ENCODE measurements around the gene ECSIT.

The ECSIT gene

GRCh38 chr19:11505504-11506100, 23.3 kb downstream of the ECSIT start, which contains the start of gene ZNF653:
Gene ZNF653, minus strand, starts transcription at chr19:11505839. Its CDS starts 53 bp downstream, at chr19:11505786.
- peaks cover 41% of the 10 kb centered on the region for H3K36me3 Mint-ChIP-seq (ENCODE audit: insufficient read depth)
- ATAC-seq (replicated peaks) = peak; percentile 69
- peak within 1 kb of the TSS; percentile 90 to 93 for H3K4me3 Mint-ChIP-seq

DNA sequence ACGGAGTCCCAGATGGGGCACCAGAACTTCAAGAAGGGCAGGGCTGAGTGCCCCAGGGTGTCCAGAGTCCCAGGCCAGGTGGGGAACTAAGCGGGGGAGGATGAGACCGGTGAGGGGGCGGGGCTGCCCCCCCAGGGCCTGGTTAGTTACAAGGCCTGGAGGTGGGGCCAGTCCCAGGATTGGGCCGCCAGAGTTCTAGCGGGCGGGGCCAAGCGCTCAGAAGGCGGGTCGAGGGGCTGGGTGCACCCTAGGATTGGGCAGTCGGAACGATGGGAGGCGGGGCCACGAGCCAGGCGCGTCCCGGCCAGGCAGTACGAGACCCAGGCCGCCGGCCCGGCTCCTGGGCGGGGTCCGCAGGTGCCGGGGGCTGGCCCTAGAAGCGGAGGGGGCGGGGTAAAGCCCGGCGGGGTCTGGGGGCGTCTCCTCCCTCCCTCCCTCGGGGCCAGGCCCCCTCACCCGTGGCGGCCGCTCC, 23.9 kb downstream of the ECSIT start:
- peak; percentile 95 to 98 (median 97) for DNase-seq
- peak; percentile 92 for ATAC-seq (replicated peaks)
- Mint-ChIP-seq H3K36me3 (ENCODE audit: insufficient read depth) (peaks cover 42% of the 10 kb centered on the region), H3K27me3 (no peaks in the 10 kb centered on the region), H3K4me1 (ENCODE audit: low read depth in 2 of 2) (peaks cover 21 to 24% of the 10 kb centered on the region in 2 donors), H3K27ac (peak overlapping the region; percentile 91 to 98), H3K4me3 (peak overlapping the region; percentile 90 to 93), H3K9me3 (no peaks in the 10 kb centered on the region)

More at GRCh38 chr19:11505504-11506100, 23.3 kb downstream of the ECSIT start, which contains the start of gene ZNF653:
- peak; percentile 94 to 97 (median 96) for DNase-seq
- H3K27me3 Mint-ChIP-seq = no peaks in the 10 kb centered on the region
- peaks cover 19 to 24% of the 10 kb centered on the region in 2 donors for H3K4me1 Mint-ChIP-seq (ENCODE audit: low read depth in 2 of 2)
- peak within 1 kb of the TSS; percentile 91 to 98 for H3K27ac Mint-ChIP-seq
- H3K9me3 Mint-ChIP-seq = no peaks in the 10 kb centered on the region

- no peaks in the 10 kb centered on the region for H3K9me3 Mint-ChIP-seq
- H3K27ac Mint-ChIP-seq = peak overlapping the region; percentile 91 to 98
- H3K36me3 Mint-ChIP-seq (ENCODE audit: insufficient read depth) = peaks cover 45% of the 10 kb centered on the region
- no peaks in the 10 kb centered on the region for H3K27me3 Mint-ChIP-seq
- H3K4me1 Mint-ChIP-seq (ENCODE audit: low read depth in 2 of 2) = peaks cover 24 to 26% of the 10 kb centered on the region in 2 donors
- ATAC-seq (replicated peaks) = no peak
- DNase-seq = no peak
- H3K4me3 Mint-ChIP-seq = peak overlapping the region; percentile 90 to 93
Observed at GRCh38 chr19:11504502-11505031, 24.4 kb downstream of the ECSIT start.

DNA sequence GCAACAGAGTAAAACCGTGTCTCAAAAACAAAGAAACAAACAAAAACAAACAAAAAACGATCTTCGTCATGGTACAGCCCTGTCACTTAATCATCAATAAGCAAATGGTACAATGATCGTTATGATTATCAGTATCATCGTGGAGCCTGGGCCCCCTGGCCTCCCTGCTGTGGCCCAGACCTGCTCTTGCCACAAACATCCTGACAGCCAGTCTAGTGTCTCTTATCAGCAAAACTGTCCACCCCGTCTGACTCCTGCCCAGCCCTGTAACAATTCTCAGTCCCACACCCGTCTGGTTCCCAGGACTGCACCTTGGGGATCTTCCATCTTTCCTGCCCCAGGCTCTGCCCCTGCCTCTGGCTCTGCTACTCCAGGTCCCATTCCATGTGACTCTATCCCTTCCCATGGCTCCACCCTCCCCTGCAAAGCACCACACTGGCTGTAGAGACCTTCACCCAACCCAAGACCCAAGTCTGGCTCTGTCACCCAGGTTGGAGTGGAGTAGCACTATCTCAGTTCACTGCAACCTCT, 29.0 kb downstream of the ECSIT start:
- Mint-ChIP-seq H3K9me3 (no peaks in the 10 kb centered on the region), H3K27ac (peak overlapping the region in 1 of 2 donors; percentile 27), H3K4me1 (ENCODE audit: low read depth in 2 of 2) (peaks cover 18 to 20% of the 10 kb centered on the region in 2 donors), H3K27me3 (no peaks in the 10 kb centered on the region), H3K4me3 (no peak overlapping the region), H3K36me3 (ENCODE audit: insufficient read depth) (peaks cover 15% of the 10 kb centered on the region)
- DNase-seq (no peak), ATAC-seq (replicated peaks) (no peak)

GRCh38 chr19:11499220-11499726, 29.7 kb downstream of the ECSIT start:
- no peak for ATAC-seq (replicated peaks)
- Mint-ChIP-seq H3K9me3 (no peaks in the 10 kb centered on the region), H3K27me3 (no peaks in the 10 kb centered on the region), H3K4me1 (ENCODE audit: low read depth in 2 of 2) (peaks cover 11 to 14% of the 10 kb centered on the region in 2 donors), H3K27ac (no peak overlapping the region), H3K4me3 (no peak overlapping the region), H3K36me3 (ENCODE audit: insufficient read depth) (peaks cover 14% of the 10 kb centered on the region)
- DNase-seq = no peak

GRCh38 chr19:11496391-11497163, 32.4 kb downstream of the ECSIT start:
- Mint-ChIP-seq H3K27me3 (no peaks in the 10 kb centered on the region), H3K9me3 (no peaks in the 10 kb centered on the region), H3K36me3 (ENCODE audit: insufficient read depth) (peaks cover 23% of the 10 kb centered on the region), H3K4me1 (ENCODE audit: low read depth in 2 of 2) (peaks cover 11 to 14% of the 10 kb centered on the region in 2 donors), H3K27ac (peak overlapping the region in 1 of 2 donors; percentile 25), H3K4me3 (no peak overlapping the region)
- DNase-seq (peak; percentile 41 to 53 (median 45)), ATAC-seq (replicated peaks) (peak; percentile 56)

DNA sequence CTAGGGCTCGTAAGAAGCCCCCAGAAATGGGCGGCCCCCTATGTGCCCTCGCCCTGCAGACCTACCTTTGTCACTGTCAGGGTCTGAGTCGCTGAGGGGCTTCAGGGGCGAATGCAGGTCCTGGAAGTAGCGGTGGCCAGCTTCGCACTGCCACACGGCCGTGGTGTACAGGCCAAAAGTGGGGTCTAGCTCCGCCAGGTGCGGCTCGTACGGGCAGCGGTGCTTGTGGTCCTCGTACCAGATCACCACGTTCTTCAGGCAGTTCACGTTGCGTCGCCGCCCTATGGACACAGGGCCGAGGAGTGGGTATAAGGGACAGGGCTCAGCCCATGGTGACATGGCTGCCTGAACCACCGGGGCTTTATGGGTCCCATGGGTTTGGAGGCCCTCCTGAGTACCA, 33.0 kb downstream of the ECSIT start:
- H3K36me3 Mint-ChIP-seq (ENCODE audit: insufficient read depth) = peaks cover 25% of the 10 kb centered on the region
- H3K27ac Mint-ChIP-seq = no peak overlapping the region
- H3K4me1 Mint-ChIP-seq (ENCODE audit: low read depth in 2 of 2) = peaks cover 8 to 10% of the 10 kb centered on the region in 2 donors
- H3K4me3 Mint-ChIP-seq = no peak overlapping the region
- no peaks in the 10 kb centered on the region for H3K27me3 Mint-ChIP-seq
- ATAC-seq (replicated peaks) (no peak), DNase-seq (no peak)
- no peaks in the 10 kb centered on the region for H3K9me3 Mint-ChIP-seq

DNA sequence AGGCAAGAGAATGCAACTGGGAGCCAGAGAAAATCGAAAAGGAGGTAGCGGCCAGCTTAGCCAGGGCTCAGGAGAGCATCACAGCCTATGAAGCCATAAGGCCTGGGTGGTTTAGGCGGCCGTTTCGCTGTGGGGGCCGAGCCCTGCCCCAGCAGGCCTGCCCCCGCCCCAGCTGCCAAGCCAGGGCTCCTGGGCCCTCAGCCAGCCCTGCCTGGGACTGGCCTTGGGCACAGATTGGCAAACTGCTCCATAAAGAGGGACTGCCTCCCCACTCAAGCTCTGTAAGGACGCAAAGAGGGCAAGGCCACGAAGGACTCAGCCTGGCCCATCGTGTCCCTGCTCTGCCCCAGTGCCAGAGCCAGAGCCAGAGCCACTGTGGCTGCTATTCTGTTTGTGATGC, 33.5 kb downstream of the ECSIT start:
- peak overlapping the region in 1 of 2 donors; percentile 39 for H3K27ac Mint-ChIP-seq
- H3K4me1 Mint-ChIP-seq (ENCODE audit: low read depth in 2 of 2) = peaks cover 6 to 8% of the 10 kb centered on the region in 2 donors
- H3K27me3 Mint-ChIP-seq = no peaks in the 10 kb centered on the region
- H3K9me3 Mint-ChIP-seq = no peaks in the 10 kb centered on the region
- no peak for DNase-seq
- no peak for ATAC-seq (replicated peaks)
- H3K4me3 Mint-ChIP-seq = no peak overlapping the region
- H3K36me3 Mint-ChIP-seq (ENCODE audit: insufficient read depth) = peaks cover 21% of the 10 kb centered on the region

DNA sequence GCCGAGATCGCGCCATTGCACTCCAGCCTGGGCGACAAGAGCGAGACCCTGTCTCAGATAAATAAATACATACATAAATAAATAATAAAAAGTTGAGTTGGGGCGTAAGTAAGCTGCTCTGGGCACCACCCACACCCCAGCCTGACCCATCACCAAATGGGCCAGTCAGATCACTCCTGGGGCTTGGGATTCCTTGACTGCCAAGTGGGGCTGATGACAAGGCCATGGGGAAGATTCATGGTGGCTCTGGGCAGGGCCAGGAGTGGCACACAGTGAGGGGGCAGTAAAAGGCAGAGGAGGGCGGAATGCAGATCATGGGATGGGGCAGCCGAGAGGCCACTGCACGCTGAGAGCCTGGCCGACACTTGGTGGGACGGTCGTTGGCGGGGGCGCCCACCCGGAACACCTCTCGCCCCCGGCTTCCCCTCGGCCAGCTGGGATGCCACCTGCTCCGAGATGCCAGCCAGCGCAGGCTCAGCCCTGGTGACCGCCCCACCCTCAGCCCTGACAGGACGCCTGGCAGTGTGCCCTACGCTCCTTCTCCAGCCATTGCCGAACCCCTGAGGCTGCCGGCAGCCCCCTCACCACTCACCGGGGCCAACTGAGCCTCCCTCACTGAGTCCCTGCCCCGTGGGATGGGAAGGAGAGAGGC, 34.2 kb downstream of the ECSIT start:
- Mint-ChIP-seq H3K9me3 (no peaks in the 10 kb centered on the region), H3K27ac (peak overlapping the region in 1 of 2 donors; percentile 39), H3K4me3 (no peak overlapping the region), H3K4me1 (ENCODE audit: low read depth in 2 of 2) (peaks cover 3 to 6% of the 10 kb centered on the region in 2 donors), H3K27me3 (no peaks in the 10 kb centered on the region), H3K36me3 (ENCODE audit: insufficient read depth) (peaks cover 24% of the 10 kb centered on the region)
- no peak for DNase-seq
- no peak for ATAC-seq (replicated peaks)

DNA sequence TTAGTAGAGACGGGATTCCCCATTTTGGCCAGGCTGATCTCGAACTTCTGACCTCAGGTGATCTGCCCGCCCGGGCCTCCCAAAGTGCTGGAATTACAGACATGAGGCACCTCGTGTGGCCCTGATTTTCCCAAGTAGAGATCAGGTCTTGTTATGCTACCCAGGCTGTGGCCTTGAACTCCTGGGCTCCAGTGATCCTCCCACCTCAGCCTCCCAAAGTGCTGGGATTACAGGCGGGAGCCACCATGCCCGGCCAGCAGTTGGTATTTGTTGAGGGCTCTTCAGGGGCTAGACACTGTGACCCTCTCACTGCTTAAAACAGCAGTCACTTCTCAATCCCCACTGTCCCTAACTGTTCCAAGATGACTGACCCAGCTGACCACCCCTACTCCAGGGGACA, 39.6 kb downstream of the ECSIT start:
- ATAC-seq (replicated peaks) (no peak), DNase-seq (no peak)
- peaks cover 28% of the 10 kb centered on the region for H3K36me3 Mint-ChIP-seq (ENCODE audit: insufficient read depth)
- H3K27me3 Mint-ChIP-seq = no peaks in the 10 kb centered on the region
- H3K9me3 Mint-ChIP-seq = no peaks in the 10 kb centered on the region
- no peak overlapping the region for H3K27ac Mint-ChIP-seq
- no peak overlapping the region for H3K4me3 Mint-ChIP-seq
- no peaks in the 10 kb centered on the region for H3K4me1 Mint-ChIP-seq (ENCODE audit: low read depth in 2 of 2)

DNA sequence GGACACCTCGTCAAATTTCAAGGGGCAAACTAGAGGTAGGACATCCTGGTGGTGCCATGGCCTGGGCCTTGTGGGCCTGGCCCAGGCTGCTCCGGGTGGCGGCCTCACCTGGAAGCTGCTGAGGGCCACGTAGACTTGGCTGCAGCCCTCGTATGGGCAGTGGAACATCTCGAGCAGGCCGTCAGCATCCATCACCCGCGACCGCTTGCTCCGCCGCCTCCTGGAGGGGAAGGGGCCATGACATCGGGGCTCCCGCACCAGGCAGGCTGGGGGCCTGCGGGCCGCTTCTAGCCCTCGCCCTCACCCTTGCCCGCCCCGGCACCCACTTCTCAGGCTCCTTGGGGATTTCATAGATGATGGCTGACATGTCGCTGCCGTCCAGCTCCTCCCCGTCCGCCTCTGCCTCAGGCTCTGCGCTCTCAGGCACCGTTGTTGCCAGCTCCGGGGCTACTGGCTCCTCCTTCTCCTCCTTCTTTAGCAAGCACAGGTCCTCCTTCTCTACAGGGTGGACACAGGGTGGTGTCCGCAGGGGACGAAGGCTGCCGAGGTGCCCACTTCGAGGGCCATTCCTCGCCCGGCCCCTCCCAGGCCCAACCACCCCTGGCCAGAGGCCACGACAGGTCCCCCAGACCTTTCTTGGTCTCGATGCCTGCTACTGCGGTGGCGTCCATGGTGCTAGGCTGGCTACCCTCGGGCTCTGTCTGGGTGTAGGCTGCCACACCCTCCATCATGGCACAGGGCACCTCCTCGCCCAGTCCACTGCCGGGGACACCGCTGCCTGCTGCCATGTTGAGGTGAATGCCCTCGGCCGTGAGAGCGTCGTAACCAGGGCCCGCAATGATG, 42.1 kb downstream of the ECSIT start:
- DNase-seq (no peak), ATAC-seq (replicated peaks) (no peak)
- Mint-ChIP-seq H3K27ac (no peak overlapping the region), H3K9me3 (no peaks in the 10 kb centered on the region), H3K36me3 (ENCODE audit: insufficient read depth) (peaks cover 35% of the 10 kb centered on the region), H3K4me1 (ENCODE audit: low read depth in 2 of 2) (peaks cover 11 to 12% of the 10 kb centered on the region in 2 donors), H3K4me3 (no peak overlapping the region), H3K27me3 (peaks cover 1 to 12% of the 10 kb centered on the region in 2 donors)

- DNase-seq (no peak), ATAC-seq (replicated peaks) (no peak)
- Mint-ChIP-seq H3K27me3 (peaks cover 11 to 23% of the 10 kb centered on the region in 2 donors), H3K4me3 (no peak overlapping the region), H3K9me3 (no peaks in the 10 kb centered on the region), H3K27ac (peak overlapping the region; percentile 2 to 5), H3K4me1 (ENCODE audit: low read depth in 2 of 2) (peaks cover 14 to 19% of the 10 kb centered on the region in 2 donors), H3K36me3 (ENCODE audit: insufficient read depth) (peaks cover 31% of the 10 kb centered on the region)
Observed at GRCh38 chr19:11485245-11485837, 43.6 kb downstream of the ECSIT start.

Measured in effector memory CD8-positive, alpha-beta T cell (primary cell).